Activated naive CD4-positive, alpha-beta T cell treated with anti-CD3 and anti-CD28 coated beads, Interleukin-2, amount 50 U/mL, for 72 hours (primary cell): ENCODE data around the gene KRTAP10-3. TPM values are rescaled to one million over a fixed set of nuclear protein-coding genes. Genes with fewer than 3 reads are reported as not detected.
A peak's percentile ranks its signal among the peaks of the same experiment; 100 is the strongest.
"Not testable (repeated sequence)": the region's sequence is repeated elsewhere in the genome, so short reads cannot be mapped to it uniquely, and the experiment has no call there.

Experiments used
- ATAC-seq, 2 donors: fragments of 150-1000 bp; cut with Tn5 transposase; 2 replicates each; pipeline ENCODE4 v1.10.0; 2021; ENCODE audit warnings: mild to moderate bottlenecking in 2 of 2, moderate library complexity in 2 of 2
- DNase-seq, 2 donors: peaks; one replicate each; pipeline ENCODE4 v3.0.0; 2021 to 2022; ENCODE audit warnings: low spot score in 2 of 2
- H3K27ac Mint-ChIP-seq, 2 donors: one replicate each; pipeline ENCODE4 v1.8.0; 2022; ENCODE audit warnings: mild to moderate bottlenecking in 2 of 2, mixed read lengths in 2 of 2
- H3K36me3 Mint-ChIP-seq, 2 donors: one replicate each; pipeline ENCODE4 v1.8.0; 2022; ENCODE audit warnings: mixed read lengths in 2 of 2
- H3K9me3 Mint-ChIP-seq, 2 donors: one replicate each; pipeline ENCODE4 v1.8.0; 2022; ENCODE audit warnings: mixed read lengths in 2 of 2
- total RNA-seq, 2 donors: library from RNA; stranded (reverse); gene quantifications; one replicate each; pipeline ENCODE4 v1.2.3, GENCODE V29; 2022

Gene KRTAP10-3
- total RNA-seq, 2 donors from 2014 or later, result not detected

DNA sequence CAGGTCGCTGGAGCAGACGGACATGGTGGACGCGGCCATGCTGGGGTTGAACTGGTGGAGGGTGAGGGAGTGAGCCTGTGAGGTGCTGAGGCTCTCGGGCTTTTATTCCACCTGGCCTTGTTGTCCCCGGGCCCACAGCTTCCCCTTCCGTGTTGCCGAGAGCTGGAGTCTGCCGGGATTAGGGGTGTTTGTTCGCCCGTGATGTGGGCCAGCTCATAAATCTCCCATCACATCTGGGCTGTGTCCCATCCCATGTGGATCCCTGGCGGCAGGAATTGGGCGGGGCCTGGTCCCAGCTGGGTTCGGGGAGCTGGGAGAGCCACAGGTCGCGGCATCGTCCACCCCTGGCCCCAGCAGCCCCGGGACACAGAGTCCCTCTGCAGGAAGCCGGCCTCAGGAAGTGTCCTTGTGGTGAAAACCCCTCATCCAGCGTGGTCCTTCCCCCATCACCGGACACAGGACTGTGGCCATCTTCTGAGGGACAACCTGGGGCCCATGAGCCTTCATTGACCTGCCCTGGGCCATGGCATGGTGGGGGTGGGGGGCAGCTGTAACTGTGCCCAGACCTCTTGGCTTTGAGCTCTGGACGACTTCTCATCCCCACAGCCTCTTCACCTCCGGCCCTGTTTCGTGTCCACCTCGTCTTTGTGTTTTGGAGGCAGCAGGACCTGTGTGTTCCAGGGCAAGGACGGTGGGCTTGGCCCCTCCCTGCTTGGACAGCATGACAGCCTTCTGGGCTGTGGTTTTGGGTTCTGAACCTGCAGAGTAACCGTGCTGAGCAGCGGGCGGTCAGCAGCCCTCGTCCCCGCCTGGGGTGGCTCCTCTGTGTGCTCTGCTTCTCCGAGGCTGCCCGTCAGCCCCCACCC, 34.1 kb upstream of the KRTAP10-3 start, which contains the start of gene KRTAP10-6:
Gene KRTAP10-6, minus strand, starts transcription at position 60 of the 866 bp plus-strand sequence. Its CDS starts 21 bp downstream, at position 39.
- no peak for ATAC-seq
- H3K9me3 Mint-ChIP-seq, result no peaks in the 10 kb centered on the region
- peak in 1 of 2 donors; percentile 31 for DNase-seq
- no peaks in the 10 kb centered on the region for H3K36me3 Mint-ChIP-seq
- H3K27ac Mint-ChIP-seq, result peak within 1 kb of the TSS in 1 of 2 donors; percentile 77

DNA sequence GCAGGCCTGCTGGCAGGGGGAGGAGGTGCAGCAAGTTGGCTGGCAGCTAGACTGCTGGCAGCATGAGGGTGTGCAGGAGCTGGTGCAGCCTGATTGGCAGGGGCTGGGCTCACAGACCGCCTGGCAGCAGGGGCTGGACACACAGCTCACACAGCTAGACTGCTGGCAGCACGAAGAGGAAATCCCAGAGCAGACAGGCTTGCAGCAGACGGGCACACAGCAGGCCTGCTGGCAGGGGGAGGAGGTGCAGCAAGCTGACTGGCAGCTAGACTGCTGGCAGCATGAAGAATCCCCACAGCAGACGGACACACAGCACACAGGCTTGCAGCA, 33.2 kb upstream of the KRTAP10-3 start:
- not testable (repeated sequence) for H3K36me3 Mint-ChIP-seq, DNase-seq, ATAC-seq, H3K27ac Mint-ChIP-seq, H3K9me3 Mint-ChIP-seq

GRCh38 chr21:44590897-44591800, 32.6 kb upstream of the KRTAP10-3 start:
- H3K36me3 Mint-ChIP-seq, ATAC-seq, H3K27ac Mint-ChIP-seq, DNase-seq, H3K9me3 Mint-ChIP-seq: not testable (repeated sequence)

DNA sequence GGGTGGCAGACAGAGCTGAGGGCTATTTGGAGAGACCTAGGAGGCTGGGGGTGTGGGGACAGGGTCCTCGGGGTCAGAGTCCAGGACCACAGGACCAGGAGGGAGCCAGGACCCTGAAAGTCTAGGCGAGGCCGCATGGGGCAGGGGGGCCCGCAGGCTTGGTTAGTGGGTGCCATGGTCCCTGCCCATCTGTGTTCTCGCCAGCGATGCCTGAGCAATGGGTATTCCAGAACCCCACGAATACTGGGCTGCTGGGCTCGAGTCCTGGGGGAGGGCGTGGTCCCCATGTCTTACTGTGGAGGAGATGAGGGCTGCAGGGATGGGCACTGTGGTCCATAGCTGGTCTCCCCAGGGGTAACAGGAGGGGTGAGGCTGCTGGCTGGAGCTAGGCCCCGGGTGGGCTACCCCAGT, 31.7 kb upstream of the KRTAP10-3 start:
- H3K27ac Mint-ChIP-seq, result no peak overlapping the region

DNA sequence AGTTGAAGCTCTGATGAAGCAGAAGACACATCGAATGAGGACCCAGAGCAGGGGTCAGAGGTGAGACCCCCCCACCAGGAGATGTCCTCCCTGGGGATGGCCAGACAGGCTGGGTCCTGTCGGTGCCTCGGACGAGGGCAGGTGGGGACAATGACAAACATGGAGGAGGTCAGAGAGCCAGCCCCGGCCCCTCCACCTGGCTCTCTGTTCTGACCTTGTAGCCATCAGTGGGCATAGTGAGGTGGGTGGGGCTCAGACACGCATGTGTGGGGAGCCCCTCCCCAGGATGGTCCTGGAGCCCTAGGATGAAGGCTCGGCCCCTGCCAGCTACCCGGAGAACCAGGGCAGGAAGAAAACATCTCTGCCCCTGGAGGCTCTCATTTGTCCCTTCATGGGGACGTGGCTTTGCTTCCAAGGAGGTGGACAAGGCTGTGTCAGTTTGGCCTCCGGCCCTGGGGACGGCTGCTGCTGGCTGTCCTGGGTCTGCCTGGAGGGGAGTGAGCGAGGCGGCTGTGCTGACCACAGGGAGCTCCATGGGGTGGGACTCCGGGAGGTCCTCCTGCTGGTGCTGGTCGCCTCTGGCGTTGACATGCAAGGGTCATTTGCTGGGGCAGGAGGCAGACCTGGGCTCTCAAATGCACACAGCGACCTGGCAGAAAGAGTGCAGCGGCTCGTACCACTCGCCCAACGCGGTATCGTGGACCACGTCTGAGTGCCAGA, 31.2 kb upstream of the KRTAP10-3 start:
- no peaks in the 10 kb centered on the region for H3K9me3 Mint-ChIP-seq
- DNase-seq (no peak), ATAC-seq (no peak)
- H3K36me3 Mint-ChIP-seq, result peaks cover 0 to 5% of the 10 kb centered on the region in 2 donors
- H3K27ac Mint-ChIP-seq, result no peak overlapping the region

More for the DNA sequence above, 31.7 kb upstream of the KRTAP10-3 start:
- DNase-seq (no peak), ATAC-seq (no peak)
- Mint-ChIP-seq H3K36me3 (peaks cover 0 to 5% of the 10 kb centered on the region in 2 donors), H3K9me3 (no peaks in the 10 kb centered on the region)

- DNase-seq (no peak), ATAC-seq (no peak)
- H3K9me3 Mint-ChIP-seq, result no peaks in the 10 kb centered on the region
- no peak overlapping the region for H3K27ac Mint-ChIP-seq
- H3K36me3 Mint-ChIP-seq, result peaks cover 0 to 5% of the 10 kb centered on the region in 2 donors
Measured at GRCh38 chr21:44589094-44589493, 30.5 kb upstream of the KRTAP10-3 start.

- no peak overlapping the region for H3K27ac Mint-ChIP-seq
- no peak for ATAC-seq
Measured at GRCh38 chr21:44585892-44586291, 27.3 kb upstream of the KRTAP10-3 start.

DNA sequence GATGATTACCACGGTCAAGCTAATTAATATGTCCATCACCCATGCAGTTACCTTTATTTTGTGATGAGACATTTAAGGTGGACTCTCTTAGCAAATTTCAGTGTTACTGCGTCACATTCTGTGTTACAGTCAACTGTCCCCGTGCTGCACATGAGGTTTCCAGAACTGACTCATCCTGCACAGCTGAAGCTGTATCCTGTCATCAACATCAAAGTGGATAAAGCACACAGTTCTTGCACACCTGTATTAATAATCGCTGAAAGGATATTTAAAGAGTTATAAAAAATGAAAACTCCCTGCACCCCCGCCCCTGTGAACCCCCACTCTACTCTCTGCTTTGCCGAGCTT, 25.2 kb upstream of the KRTAP10-3 start:
- Mint-ChIP-seq H3K9me3 (peaks cover 4 to 19% of the 10 kb centered on the region in 2 donors), H3K27ac (no peak overlapping the region), H3K36me3 (peaks cover 27 to 38% of the 10 kb centered on the region in 2 donors)
- DNase-seq (peak in 1 of 2 donors; percentile 40), ATAC-seq (peak; percentile 92 to 95)

More at GRCh38 chr21:44585892-44586291, 27.3 kb upstream of the KRTAP10-3 start:
- no peak for DNase-seq
- H3K36me3 Mint-ChIP-seq, result peaks cover 21 to 26% of the 10 kb centered on the region in 2 donors
- H3K9me3 Mint-ChIP-seq, result peaks cover 4 to 17% of the 10 kb centered on the region in 2 donors

DNA sequence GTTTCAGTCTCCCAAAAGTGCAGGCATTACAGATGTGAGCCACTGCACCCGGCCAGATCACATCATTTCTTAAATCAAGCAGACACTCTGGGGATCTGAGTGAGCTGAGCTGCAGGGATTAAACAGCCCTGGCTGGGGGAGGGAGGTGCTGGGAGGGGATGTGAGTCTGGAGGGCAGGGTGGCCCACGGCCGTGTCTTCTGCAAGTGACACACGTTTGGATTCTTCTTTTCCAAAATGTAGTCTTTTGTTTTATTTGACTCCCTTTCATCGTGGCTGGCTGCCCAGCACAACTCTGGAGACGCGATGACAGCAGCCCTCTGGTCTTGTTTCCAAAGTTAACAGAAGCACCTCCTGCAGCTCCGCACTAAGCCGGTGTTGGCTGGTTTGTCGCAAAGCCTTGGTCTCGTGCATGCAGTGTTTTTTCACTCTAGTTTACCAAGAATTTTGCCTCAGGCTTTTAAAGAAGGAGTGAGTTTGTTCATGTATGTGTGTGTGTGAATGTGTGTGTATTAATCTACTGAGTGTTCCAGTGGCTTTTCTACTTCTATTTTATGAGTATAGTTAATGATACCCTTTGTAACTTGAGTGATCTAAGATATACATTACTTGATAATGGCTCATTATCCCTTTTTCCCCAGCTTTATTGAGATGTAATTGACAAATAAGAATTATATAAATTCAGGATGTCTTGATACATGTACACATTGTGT, 24.6 kb upstream of the KRTAP10-3 start:
- peaks cover 4 to 19% of the 10 kb centered on the region in 2 donors for H3K9me3 Mint-ChIP-seq
- H3K27ac Mint-ChIP-seq, result no peak overlapping the region
- ATAC-seq, result no peak
- DNase-seq, result no peak
- H3K36me3 Mint-ChIP-seq, result peaks cover 27 to 39% of the 10 kb centered on the region in 2 donors

DNA sequence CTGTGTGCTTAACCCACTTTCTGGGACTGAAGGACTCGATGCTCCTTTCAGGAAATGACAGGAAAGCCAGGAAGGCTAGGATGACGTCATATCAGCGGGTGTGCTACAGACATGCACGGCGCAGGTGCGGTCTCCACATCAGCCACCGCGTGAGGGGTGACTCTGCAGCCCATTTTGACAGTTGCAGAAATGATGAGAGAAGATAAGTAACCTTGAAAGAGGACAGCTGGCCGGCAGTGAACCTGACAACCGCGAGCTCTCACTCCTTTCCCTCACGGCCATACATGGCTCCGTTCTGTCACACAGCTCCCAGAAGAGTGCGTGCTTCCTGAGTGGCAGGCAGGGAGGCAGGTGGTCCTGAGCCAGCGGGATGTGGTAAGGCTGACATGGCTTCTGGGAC, 23.5 kb upstream of the KRTAP10-3 start:
- no peak for ATAC-seq
- H3K36me3 Mint-ChIP-seq, result peaks cover 27 to 47% of the 10 kb centered on the region in 2 donors

GRCh38 chr21:44581158-44581557, 22.6 kb upstream of the KRTAP10-3 start:
- H3K27ac Mint-ChIP-seq, result no peak overlapping the region
- peaks cover 7 to 22% of the 10 kb centered on the region in 2 donors for H3K9me3 Mint-ChIP-seq
- H3K36me3 Mint-ChIP-seq, result peaks cover 27 to 53% of the 10 kb centered on the region in 2 donors
- ATAC-seq (no peak), DNase-seq (no peak)

More for the DNA sequence above, 23.5 kb upstream of the KRTAP10-3 start:
- no peak overlapping the region for H3K27ac Mint-ChIP-seq
- peaks cover 7 to 21% of the 10 kb centered on the region in 2 donors for H3K9me3 Mint-ChIP-seq
- peak in 1 of 2 donors; percentile 46 for DNase-seq

DNA sequence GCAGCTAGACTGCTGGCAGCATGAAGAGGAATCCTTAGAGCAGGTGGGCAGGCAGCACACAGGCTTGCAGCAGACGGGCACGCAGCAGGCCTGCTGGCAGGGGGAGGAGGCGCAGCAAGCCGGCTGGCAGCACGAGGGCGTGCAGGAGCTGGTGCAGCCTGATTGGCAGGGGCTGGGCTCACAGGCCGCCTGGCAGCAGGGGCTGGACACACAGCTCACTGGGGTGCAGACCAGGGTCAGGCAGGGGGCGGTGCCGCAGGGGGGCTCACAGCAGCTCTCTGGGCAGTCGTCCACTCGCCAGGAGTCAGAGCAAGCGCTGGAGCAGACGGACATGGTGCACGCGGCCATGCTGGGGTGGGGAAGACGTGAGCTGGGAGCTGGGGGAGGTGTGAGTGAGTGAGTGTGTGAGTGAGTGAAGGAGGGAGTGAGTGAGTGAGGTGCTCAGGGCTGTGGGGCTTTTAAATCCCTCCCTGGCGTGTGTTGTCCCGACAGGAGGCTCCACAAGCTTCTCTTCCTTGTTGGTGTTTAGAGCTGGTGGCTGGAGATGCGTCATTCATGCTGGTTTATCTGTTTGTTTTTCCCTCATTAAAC, 21.7 kb upstream of the KRTAP10-3 start, which contains the start of gene KRTAP10-5:
Gene KRTAP10-5, minus strand, starts transcription at position 374 of the 591 bp plus-strand sequence. Its CDS starts 26 bp downstream, at position 348.
- not testable (repeated sequence) for DNase-seq, H3K27ac Mint-ChIP-seq, ATAC-seq
- peaks cover 22 to 58% of the 10 kb centered on the region in 2 donors for H3K36me3 Mint-ChIP-seq
- peaks cover 7 to 22% of the 10 kb centered on the region in 2 donors for H3K9me3 Mint-ChIP-seq

DNA sequence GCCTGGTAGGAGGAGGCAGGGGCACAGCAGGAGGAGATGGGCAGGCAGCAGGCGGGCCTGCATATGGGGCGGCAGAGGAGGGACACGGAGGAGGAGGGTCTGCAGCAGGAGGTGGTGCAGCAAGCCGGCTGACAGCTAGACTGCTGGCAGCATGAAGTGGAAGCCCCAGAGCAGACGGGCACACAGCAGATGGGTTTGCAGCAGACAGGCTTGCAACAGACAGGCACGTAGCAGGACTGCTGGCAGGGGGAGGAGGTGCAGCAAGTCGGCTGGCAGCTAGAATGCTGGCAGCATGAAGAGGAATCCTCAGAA, 21.2 kb upstream of the KRTAP10-3 start:
- ATAC-seq, result no peak
- DNase-seq, result peak in 1 of 2 donors; percentile 44
- Mint-ChIP-seq H3K27ac (no peak overlapping the region), H3K36me3 (peaks cover 22 to 58% of the 10 kb centered on the region in 2 donors), H3K9me3 (peaks cover 7 to 22% of the 10 kb centered on the region in 2 donors)

DNA sequence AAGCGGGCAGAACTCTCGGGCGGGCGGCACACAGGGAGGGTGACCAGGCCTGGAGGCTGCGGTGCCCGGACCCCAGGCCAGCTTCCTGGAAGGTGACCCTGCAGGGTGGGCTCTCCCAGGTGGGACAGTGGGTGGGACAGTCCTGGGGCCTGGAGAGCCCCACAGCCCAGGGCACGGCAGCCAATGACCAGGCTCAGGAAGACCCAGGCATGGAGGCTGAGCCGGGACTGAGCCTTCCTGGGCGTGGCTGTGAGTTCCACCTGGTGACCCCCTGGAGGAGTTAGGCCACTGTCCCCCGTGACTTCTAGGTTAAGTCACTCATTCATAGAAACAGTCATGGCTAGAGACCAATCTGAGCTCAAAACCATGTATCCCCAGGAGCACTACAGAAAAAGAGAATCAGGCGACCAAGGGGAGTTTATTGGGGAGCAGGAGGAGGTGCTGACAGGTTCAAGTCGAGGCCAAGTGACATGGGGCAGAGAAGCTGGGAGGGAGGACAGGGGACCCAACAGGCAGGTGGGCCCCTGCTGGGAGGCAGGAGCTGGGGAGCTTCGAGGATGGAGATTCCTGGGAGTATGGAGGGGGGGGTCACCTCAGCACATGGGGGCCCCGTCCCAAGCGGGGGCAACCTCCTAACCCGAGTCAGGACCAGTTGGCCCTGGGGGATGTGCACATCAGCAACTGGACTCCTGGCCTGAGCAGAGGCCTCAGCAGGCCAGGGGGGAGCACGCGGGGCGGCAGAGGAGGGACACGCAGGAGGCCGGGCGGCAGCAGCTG, 20.6 kb upstream of the KRTAP10-3 start:
- ATAC-seq (no peak), DNase-seq (no peak)
- no peak overlapping the region for H3K27ac Mint-ChIP-seq

More for the DNA sequence above, 20.6 kb upstream of the KRTAP10-3 start:
- peaks cover 7 to 22% of the 10 kb centered on the region in 2 donors for H3K9me3 Mint-ChIP-seq
- peaks cover 22 to 58% of the 10 kb centered on the region in 2 donors for H3K36me3 Mint-ChIP-seq
